K562 (cell line): ENCODE data around the gene MKLN1. TPM values are rescaled to one million over a fixed set of nuclear protein-coding genes. Genes with fewer than 3 reads are reported as not detected.

Experiments used
- EP300 ChIP-seq: IDR thresholded peaks from 2 replicates; pipeline ENCODE4 v1.6.1; 2012; ENCODE audit warnings: low read length, improper control_type of control experiment
- FOXM1 ChIP-seq, 2 experiments: fragments of 450-650 bp in 1 of 2; sonication (generic) in 1 of 2; formaldehyde crosslinking in 1 of 2; IDR thresholded peaks; 2 replicates each; pipeline versions ENCODE4 v1.6.1 to v1.9.0; 2017 to 2022; ENCODE audit warnings: low read depth in 2 of 2, mild to moderate bottlenecking in 2 of 2, missing genetic modification reagents in 1 of 2, moderate library complexity in 1 of 2
- HDAC6 ChIP-seq: IDR thresholded peaks from 2 replicates; pipeline ENCODE4 v1.6.1; 2012; ENCODE audit warnings: low read depth, mild to moderate bottlenecking, control low read depth, inconsistent platforms, low read length, moderate library complexity
- HMGXB4 ChIP-seq: sonication (generic); formaldehyde crosslinking; IDR thresholded peaks from 2 replicates; pipeline ENCODE4 v1.8.1; 2023; ENCODE audit warnings: mild to moderate bottlenecking, missing genetic modification reagents
- MAFG ChIP-seq: fragments of 450-650 bp; conservative IDR thresholded peaks from 2 replicates; pipeline ENCODE4 v1.6.1; 2016; ENCODE audit warnings: missing genetic modification characterization, missing compliant biosample characterization
- RAD51 ChIP-seq: fragments of 450-650 bp; IDR thresholded peaks from 2 replicates; pipeline ENCODE4 v1.7.1; 2016; ENCODE audit warnings: low read depth, mild to moderate bottlenecking, borderline replicate concordance
- RBM34 ChIP-seq: fragments of 200-400 bp; formaldehyde crosslinking; IDR thresholded peaks from 2 replicates; pipeline ENCODE4 v1.6.1; 2018; ENCODE audit warnings: low read length, borderline replicate concordance; ENCODE audit not compliant: insufficient read depth
- SOX6 ChIP-seq: fragments of 450-650 bp; IDR thresholded peaks from 2 replicates; pipeline ENCODE4 v1.6.1; 2014; ENCODE audit warnings: mild to moderate bottlenecking
- TAL1 ChIP-seq: fragments of 450-650 bp; IDR thresholded peaks from 2 replicates; pipeline ENCODE4 v1.6.1; 2016; ENCODE audit warnings: mild to moderate bottlenecking
- TCF3 ChIP-seq: sonication (generic); formaldehyde crosslinking; IDR thresholded peaks from 2 replicates; pipeline ENCODE4 v1.4.0; 2020; ENCODE audit warnings: mild to moderate bottlenecking, missing genetic modification reagents
- TEAD4 ChIP-seq, 2 experiments: sonication (generic) in 1 of 2; formaldehyde crosslinking in 1 of 2; IDR thresholded peaks; 2 replicates each; pipeline versions ENCODE4 v1.6.1 to v1.8.0; 2012 to 2022; ENCODE audit warnings: borderline replicate concordance in 1 of 2, inconsistent platforms in 1 of 2, low read length in 1 of 2, mild to moderate bottlenecking in 1 of 2, missing genetic modification reagents in 1 of 2
- USF2 ChIP-seq: sonication (generic); formaldehyde crosslinking; IDR thresholded peaks from 2 replicates; pipeline ENCODE4 v1.5.0; 2020; ENCODE audit warnings: missing genetic modification reagents
- ZNF316 ChIP-seq: fragments of 450-650 bp; IDR thresholded peaks from 2 replicates; pipeline ENCODE4 v1.6.1; 2016
- ZNF609 ChIP-seq: sonication (generic); formaldehyde crosslinking; IDR thresholded peaks from 2 replicates; pipeline ENCODE4 v1.8.1; 2023; ENCODE audit warnings: missing genetic modification reagents, mild to moderate bottlenecking, borderline replicate concordance
- ZNF668 ChIP-seq: fragments of 250-450 bp; sonication (Bioruptor Pico); IDR thresholded peaks from 2 replicates; pipeline ENCODE4 v1.8.0; 2022; ENCODE audit warnings: mild to moderate bottlenecking, inconsistent platforms
- polyA plus RNA-seq, 8 experiments: library from polyadenylated mRNA; depleted of rRNA in 4 of 8; stranded (reverse) in 5 of 8; unstranded in 3 of 8; fragments of >200 nt; fragmentation: Nextera tagmentation in 2 of 8; fragmentation: Illumina TruSeq in 1 of 8; extraction: Ambion mirVana in 2 of 8; extraction: Trizol in 1 of 8; gene quantifications; 2 replicates each; pipeline versions ENCODE4 v1.2.1 to v1.2.3, GENCODE V29; 2011 to 2014; ENCODE audit warnings: inconsistent platforms in 1 of 8, missing spikeins in 1 of 8
- total RNA-seq, 7 experiments: library from RNA; depleted of rRNA in 6 of 7; stranded (reverse); fragments of >200 nt in 6 of 7; fragmentation: Illumina TruSeq in 2 of 7; extraction: Trizol in 2 of 7; gene quantifications; 2 replicates each; pipeline versions ENCODE4 v1.2.1 to v1.2.3, GENCODE V29; 2011 to 2021; ENCODE audit warnings: low replicate concordance in 1 of 7

Gene MKLN1
- total and polyA plus RNA-seq, 9 of the 15 experiments (the other 6 are each of a cell fraction or from before 2014, with no cell fraction given) = 18.6 to 80.4 (median 56.0) TPM

GRCh38 chr7:131369354-131369753 lies 41.7 kb downstream of the MKLN1 start (continued):
- TF ChIP-seq ZNF609 (CRISPR knock-in tag) (no peak), MAFG (tag) (peak; percentile 81), RBM34 (no peak), HMGXB4 (CRISPR knock-in tag) (no peak), TEAD4 (IDR thresholded peaks at IDR 0.05; ENCODE audit: low read length) (0 out of 2 replicates have a peak, but pooled peaks have one; percentile 30), TEAD4 (CRISPR knock-in tag; IDR thresholded peaks at IDR 0.05; ENCODE audit: borderline replicate concordance) (no peak), USF2 (no peak), SOX6 (peak; percentile 57; the same call in 1 of the 2 replicates), TAL1 (peak; percentile 28; the same call in 1 of the 2 replicates), TCF3 (peak; percentile 33; the same call in 1 of the 2 replicates), HDAC6 (no peak), FOXM1 (IDR thresholded peaks at IDR 0.05; ENCODE audit: low read depth) (0 out of 2 replicates have a peak, but pooled peaks have one; percentile 23), FOXM1 (CRISPR knock-in tag; IDR thresholded peaks at IDR 0.05; ENCODE audit: low read depth) (no peak), ZNF316 (peak; percentile 79), ZNF668 (CRISPR knock-in tag) (no peak), RAD51 (no peak), EP300 (peak; percentile 35; the same call in 1 of the 2 replicates)
